ENCODE data around the gene CLIC4. TPM values are rescaled to one million over a fixed set of nuclear protein-coding genes. Genes with fewer than 3 reads are reported as not detected.
A peak's percentile ranks its signal among the peaks of the same experiment; 100 is the strongest.
"Not testable (repeated sequence)": the region's sequence is repeated elsewhere in the genome, so short reads cannot be mapped to it uniquely, and the experiment has no call there.

Gene CLIC4
- total and polyA plus RNA-seq, 4 donors: 15.0 to 40.7 (median 28.4) TPM

DNA sequence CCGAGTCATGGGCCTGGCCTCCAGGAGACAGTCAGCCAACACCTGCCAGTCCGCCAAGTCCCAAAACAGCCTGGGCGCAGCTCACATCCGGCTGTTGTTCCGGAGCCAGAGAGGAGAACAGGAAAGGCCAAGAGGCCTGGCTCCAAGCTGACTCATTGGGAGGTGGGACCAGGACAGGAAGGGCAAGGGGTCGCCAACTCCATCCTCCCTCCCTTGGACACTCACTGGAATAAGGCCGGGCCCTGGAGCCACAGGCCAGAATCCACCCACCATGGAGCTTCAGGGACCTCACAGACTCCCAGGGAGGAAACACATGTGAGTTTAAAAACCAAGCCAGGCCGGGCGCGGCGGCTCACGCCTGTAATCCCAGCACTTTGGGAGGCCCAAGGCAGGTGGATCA is 25.1 kb upstream of the CLIC4 start:
- WGBS: 69% methylated on average over 12 of the region's 12 CpGs
- DNase-seq (ENCODE audit: low spot score): no peak
- H3K9ac ChIP-seq (ENCODE audit: low read depth in 1 of 2, low read length in 2 of 2): no peak overlapping the region
- H3K27me3 ChIP-seq (ENCODE audit: control insufficient read depth in 4 of 4, insufficient read depth in 4 of 4, low read length in 3 of 4): no peaks in the 10 kb centered on the region
- no peaks in the 10 kb centered on the region for H3K9me3 ChIP-seq (ENCODE audit: control insufficient read depth in 4 of 4, low read length in 3 of 4)
- TF ChIP-seq RXRA (IDR thresholded peaks at IDR 0.05) (peak; percentile 60 to 64), FOXA2 (IDR thresholded peaks at IDR 0.05) (no peak), SP1 (IDR thresholded peaks at IDR 0.05) (peak; percentile 62), NR2F2 (IDR thresholded peaks at IDR 0.05) (peak; percentile 99), FOXA1 (IDR thresholded peaks at IDR 0.05) (no peak), GABPA (IDR thresholded peaks at IDR 0.05 in 1 of 2, conservative IDR thresholded peaks at IDR 0.05 in 1 of 2) (peak; percentile 23 to 52), YY1 (IDR thresholded peaks at IDR 0.05) (no peak), JUND (IDR thresholded peaks at IDR 0.05) (peak; percentile 68 to 82), RAD21 (IDR thresholded peaks at IDR 0.05) (peak in 1 of 2 donors; percentile 39)
- TF ChIP-seq, protein P1, sequence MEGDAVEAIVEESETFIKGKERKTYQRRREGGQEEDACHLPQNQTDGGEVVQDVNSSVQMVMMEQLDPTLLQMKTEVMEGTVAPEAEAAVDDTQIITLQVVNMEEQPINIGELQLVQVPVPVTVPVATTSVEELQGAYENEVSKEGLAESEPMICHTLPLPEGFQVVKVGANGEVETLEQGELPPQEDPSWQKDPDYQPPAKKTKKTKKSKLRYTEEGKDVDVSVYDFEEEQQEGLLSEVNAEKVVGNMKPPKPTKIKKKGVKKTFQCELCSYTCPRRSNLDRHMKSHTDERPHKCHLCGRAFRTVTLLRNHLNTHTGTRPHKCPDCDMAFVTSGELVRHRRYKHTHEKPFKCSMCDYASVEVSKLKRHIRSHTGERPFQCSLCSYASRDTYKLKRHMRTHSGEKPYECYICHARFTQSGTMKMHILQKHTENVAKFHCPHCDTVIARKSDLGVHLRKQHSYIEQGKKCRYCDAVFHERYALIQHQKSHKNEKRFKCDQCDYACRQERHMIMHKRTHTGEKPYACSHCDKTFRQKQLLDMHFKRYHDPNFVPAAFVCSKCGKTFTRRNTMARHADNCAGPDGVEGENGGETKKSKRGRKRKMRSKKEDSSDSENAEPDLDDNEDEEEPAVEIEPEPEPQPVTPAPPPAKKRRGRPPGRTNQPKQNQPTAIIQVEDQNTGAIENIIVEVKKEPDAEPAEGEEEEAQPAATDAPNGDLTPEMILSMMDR (IDR thresholded peaks at IDR 0.05; ENCODE audit: low read depth, low read length, missing input control): no peak
- no peaks in the 10 kb centered on the region for H3K36me3 ChIP-seq (ENCODE audit: control insufficient read depth in 4 of 4, insufficient read depth in 3 of 4, low read depth in 1 of 4, low read length in 3 of 4)
- H3K4me3 ChIP-seq (ENCODE audit: low read depth in 1 of 3, low read length in 3 of 3): no peak overlapping the region
- peak overlapping the region in 1 of 2 donors; percentile 69 for H3K27ac ChIP-seq (ENCODE audit: low read depth in 1 of 2, low read length in 2 of 2)
- H3K4me1 ChIP-seq (ENCODE audit: control insufficient read depth in 4 of 4, insufficient read depth in 4 of 4, low read length in 3 of 4): peaks cover 7 to 25% (median 22%) of the 10 kb centered on the region in 4 donors

DNA sequence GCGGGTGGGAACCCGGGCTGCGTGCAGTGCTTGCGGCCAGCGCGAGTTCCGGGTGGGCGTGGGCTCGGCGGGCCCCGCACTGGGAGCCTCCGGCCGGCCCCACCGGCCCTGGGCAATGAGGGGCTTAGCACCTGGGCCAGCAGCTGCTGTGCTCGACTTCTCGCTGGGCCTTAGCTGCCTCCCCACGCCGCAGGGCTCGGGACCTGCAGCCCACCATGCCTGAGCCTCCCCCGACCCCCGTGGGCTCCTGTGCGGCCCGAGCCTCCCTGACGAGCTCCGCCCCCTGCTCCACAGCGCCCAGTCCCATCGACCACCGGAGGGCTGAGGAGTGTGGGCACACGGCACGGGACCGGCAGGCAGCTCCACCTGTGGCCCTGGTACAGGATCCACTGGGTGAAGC is 23.7 kb upstream of the CLIC4 start:
- Histone ChIP-seq H3K36me3 (ENCODE audit: control insufficient read depth in 4 of 4, insufficient read depth in 3 of 4, low read depth in 1 of 4, low read length in 3 of 4) (no peaks in the 10 kb centered on the region), H3K4me1 (ENCODE audit: control insufficient read depth in 4 of 4, insufficient read depth in 4 of 4, low read length in 3 of 4) (peaks cover 6 to 25% (median 19%) of the 10 kb centered on the region in 4 donors), H3K27ac (ENCODE audit: low read depth in 1 of 2, low read length in 2 of 2) (no peak overlapping the region), H3K9ac (ENCODE audit: low read depth in 1 of 2, low read length in 2 of 2) (no peak overlapping the region), H3K4me3 (ENCODE audit: low read depth in 1 of 3, low read length in 3 of 3) (no peak overlapping the region), H3K27me3 (ENCODE audit: control insufficient read depth in 4 of 4, insufficient read depth in 4 of 4, low read length in 3 of 4) (no peaks in the 10 kb centered on the region), H3K9me3 (ENCODE audit: control insufficient read depth in 4 of 4, low read length in 3 of 4) (no peaks in the 10 kb centered on the region)
- 97% methylated on average over 31 of the region's 31 CpGs for WGBS
- DNase-seq (ENCODE audit: low spot score): no peak
- TF ChIP-seq, protein P2, sequence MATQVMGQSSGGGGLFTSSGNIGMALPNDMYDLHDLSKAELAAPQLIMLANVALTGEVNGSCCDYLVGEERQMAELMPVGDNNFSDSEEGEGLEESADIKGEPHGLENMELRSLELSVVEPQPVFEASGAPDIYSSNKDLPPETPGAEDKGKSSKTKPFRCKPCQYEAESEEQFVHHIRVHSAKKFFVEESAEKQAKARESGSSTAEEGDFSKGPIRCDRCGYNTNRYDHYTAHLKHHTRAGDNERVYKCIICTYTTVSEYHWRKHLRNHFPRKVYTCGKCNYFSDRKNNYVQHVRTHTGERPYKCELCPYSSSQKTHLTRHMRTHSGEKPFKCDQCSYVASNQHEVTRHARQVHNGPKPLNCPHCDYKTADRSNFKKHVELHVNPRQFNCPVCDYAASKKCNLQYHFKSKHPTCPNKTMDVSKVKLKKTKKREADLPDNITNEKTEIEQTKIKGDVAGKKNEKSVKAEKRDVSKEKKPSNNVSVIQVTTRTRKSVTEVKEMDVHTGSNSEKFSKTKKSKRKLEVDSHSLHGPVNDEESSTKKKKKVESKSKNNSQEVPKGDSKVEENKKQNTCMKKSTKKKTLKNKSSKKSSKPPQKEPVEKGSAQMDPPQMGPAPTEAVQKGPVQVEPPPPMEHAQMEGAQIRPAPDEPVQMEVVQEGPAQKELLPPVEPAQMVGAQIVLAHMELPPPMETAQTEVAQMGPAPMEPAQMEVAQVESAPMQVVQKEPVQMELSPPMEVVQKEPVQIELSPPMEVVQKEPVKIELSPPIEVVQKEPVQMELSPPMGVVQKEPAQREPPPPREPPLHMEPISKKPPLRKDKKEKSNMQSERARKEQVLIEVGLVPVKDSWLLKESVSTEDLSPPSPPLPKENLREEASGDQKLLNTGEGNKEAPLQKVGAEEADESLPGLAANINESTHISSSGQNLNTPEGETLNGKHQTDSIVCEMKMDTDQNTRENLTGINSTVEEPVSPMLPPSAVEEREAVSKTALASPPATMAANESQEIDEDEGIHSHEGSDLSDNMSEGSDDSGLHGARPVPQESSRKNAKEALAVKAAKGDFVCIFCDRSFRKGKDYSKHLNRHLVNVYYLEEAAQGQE (IDR thresholded peaks at IDR 0.05): no peak

DNA sequence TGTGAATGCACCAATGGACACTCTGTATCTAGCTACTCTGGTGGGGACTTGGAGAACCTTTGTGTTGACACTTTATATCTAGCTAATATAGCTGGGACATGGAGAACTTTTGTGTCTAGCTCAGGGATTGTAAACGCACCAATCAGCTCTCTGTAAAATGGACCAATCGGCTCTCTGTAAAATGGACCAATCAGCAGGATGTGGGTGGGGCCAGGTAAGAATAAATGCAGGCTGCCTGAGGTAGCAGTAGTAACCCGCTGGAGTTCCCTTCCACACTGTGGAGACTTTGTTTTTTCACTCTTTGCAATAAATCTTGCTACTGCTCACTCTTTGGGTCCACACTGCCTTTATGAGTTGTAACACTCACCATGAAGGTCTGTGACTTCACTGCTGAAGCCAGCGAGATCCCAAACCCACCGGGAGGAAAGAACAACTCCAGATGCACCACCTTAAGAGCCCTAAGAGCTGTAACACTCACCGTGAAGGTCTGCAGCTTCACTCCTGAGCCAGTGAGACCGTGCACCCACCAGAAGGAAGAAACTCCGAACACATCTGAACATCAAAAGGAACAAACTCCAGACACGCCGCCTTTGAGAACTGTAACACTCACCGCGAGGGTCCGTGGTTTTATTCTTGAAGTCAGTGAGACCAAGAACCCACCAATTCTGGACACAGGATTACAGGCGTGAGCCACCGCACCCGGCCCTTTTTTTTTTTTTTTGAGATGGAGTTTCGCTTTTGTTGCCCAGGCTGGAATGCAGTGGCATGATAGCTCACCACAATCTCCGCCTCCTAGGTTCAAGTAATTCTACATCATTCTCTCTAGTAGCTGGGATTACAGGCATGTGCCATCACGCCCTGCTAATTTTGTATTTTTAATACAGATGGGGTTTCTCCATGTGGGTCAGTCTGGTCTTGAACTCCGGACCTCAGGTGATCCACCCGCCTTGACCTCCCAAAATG is 22.9 kb upstream of the CLIC4 start:
- not testable (repeated sequence) for H3K4me3 ChIP-seq (ENCODE audit: low read depth in 1 of 3, low read length in 3 of 3); H3K36me3 ChIP-seq (ENCODE audit: control insufficient read depth in 4 of 4, insufficient read depth in 3 of 4, low read depth in 1 of 4, low read length in 3 of 4); H3K9ac ChIP-seq (ENCODE audit: low read depth in 1 of 2, low read length in 2 of 2); H3K27ac ChIP-seq (ENCODE audit: low read depth in 1 of 2, low read length in 2 of 2); DNase-seq (ENCODE audit: low spot score); H3K9me3 ChIP-seq (ENCODE audit: control insufficient read depth in 4 of 4, low read length in 3 of 4); H3K27me3 ChIP-seq (ENCODE audit: control insufficient read depth in 4 of 4, insufficient read depth in 4 of 4, low read length in 3 of 4)
- 90% methylated on average over 21 of the region's 21 CpGs for WGBS
- H3K4me1 ChIP-seq (ENCODE audit: control insufficient read depth in 4 of 4, insufficient read depth in 4 of 4, low read length in 3 of 4): peaks cover 6 to 18% (median 13%) of the 10 kb centered on the region in 4 donors
